C4-2B (cell line): Measurements from ENCODE around the gene TMEM270.

ENCODE experiments used
- ZFX ChIP-seq: fragments of 450-650 bp; IDR thresholded peaks from 2 replicates; pipeline ENCODE4 v1.6.1; 2017
- TF ChIP-seq, protein P1 (sequence below): fragments of 450-650 bp; conservative IDR thresholded peaks from 2 replicates; pipeline ENCODE4 v1.5.1; 2017; ENCODE audit warnings: mild to moderate bottlenecking

DNA sequence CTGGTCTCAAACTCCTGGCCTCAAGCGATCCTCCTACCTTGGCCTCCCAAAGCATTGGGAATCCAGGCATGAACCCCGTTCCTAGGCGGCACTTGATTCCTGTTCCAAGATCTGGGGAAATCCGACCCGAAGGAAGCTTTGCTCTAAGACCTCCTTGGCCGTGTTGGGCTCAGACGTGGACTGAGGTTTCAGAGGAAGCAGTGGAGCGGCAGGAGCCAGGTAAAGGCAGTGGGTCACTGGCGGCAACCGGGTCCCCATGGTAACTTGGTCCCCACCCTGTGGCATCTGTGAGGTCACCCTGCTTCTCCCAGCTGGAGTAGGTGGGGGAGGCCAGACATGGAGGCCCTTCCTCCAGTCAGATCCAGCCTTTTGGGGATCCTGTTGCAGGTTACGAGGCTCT is at the start of gene TMEM270:
- TF ChIP-seq, protein P1, sequence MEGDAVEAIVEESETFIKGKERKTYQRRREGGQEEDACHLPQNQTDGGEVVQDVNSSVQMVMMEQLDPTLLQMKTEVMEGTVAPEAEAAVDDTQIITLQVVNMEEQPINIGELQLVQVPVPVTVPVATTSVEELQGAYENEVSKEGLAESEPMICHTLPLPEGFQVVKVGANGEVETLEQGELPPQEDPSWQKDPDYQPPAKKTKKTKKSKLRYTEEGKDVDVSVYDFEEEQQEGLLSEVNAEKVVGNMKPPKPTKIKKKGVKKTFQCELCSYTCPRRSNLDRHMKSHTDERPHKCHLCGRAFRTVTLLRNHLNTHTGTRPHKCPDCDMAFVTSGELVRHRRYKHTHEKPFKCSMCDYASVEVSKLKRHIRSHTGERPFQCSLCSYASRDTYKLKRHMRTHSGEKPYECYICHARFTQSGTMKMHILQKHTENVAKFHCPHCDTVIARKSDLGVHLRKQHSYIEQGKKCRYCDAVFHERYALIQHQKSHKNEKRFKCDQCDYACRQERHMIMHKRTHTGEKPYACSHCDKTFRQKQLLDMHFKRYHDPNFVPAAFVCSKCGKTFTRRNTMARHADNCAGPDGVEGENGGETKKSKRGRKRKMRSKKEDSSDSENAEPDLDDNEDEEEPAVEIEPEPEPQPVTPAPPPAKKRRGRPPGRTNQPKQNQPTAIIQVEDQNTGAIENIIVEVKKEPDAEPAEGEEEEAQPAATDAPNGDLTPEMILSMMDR, result no peak
- TF ChIP-seq ZFX, result no peak
